ENCODE measurements around the gene PDCD1. TPM values are rescaled to one million over a fixed set of nuclear protein-coding genes. Genes with fewer than 3 reads are reported as not detected.
"Not testable (repeated sequence)": the region's sequence is repeated elsewhere in the genome, so short reads cannot be mapped to it uniquely, and the experiment has no call there.

The PDCD1 gene
- total RNA-seq, 3 donors from 2014 or later (not counting 1 experiment from before 2014, with no cell fraction given) = 0.45 TPM; not detected in 2

GRCh38 chr2:241818229-241818942 lies 40.3 kb downstream of the PDCD1 start:
- Histone ChIP-seq H3K27me3 (ENCODE audit: control insufficient read depth, insufficient read depth, low read length) (no peaks in the 10 kb centered on the region), H3K4me1 (ENCODE audit: control insufficient read depth, insufficient read depth, low read length) (peaks cover 14% of the 10 kb centered on the region), H3K27ac (ENCODE audit: low read length) (no peak overlapping the region), H3K9me3 (ENCODE audit: control insufficient read depth, insufficient read depth, low read length) (peaks cover 3% of the 10 kb centered on the region), H3K4me3 (ENCODE audit: low read length) (no peak overlapping the region), H3K36me3 (ENCODE audit: control insufficient read depth, insufficient read depth, low read length) (no peaks in the 10 kb centered on the region)
- Mint-ChIP-seq H3K4me1 (peaks cover 7 to 34% of the 10 kb centered on the region in 2 donors), H3K36me3 (no peaks in the 10 kb centered on the region), H3K27me3 (ENCODE audit: low read depth in 2 of 2) (peaks cover 0 to 13% of the 10 kb centered on the region in 2 donors), H3K27ac (no peak overlapping the region), H3K9me3 (no peaks in the 10 kb centered on the region), H3K4me3 (no peak overlapping the region)
- DNase-seq = peak in 1 of 2 donors; percentile 12
- ATAC-seq = no peak
- WGBS (ENCODE audit: insufficient coverage) = 63% methylated on average over 25 of the region's 25 CpGs
- intact Hi-C loops (cut with micrococcal nuclease) = no loop called here
- no peak for TF ChIP-seq CTCF (IDR thresholded peaks at IDR 0.05)

GRCh38 chr2:241817821-241818215 lies 40.9 kb downstream of the PDCD1 start:
- H3K27ac Mint-ChIP-seq; H3K27me3 Mint-ChIP-seq (ENCODE audit: low read depth in 2 of 2); H3K4me3 ChIP-seq (ENCODE audit: low read length); H3K9me3 ChIP-seq (ENCODE audit: control insufficient read depth, insufficient read depth, low read length); DNase-seq; H3K27ac ChIP-seq (ENCODE audit: low read length); H3K36me3 Mint-ChIP-seq; intact Hi-C loops (cut with micrococcal nuclease); H3K27me3 ChIP-seq (ENCODE audit: control insufficient read depth, insufficient read depth, low read length); ATAC-seq; H3K9me3 Mint-ChIP-seq; H3K36me3 ChIP-seq (ENCODE audit: control insufficient read depth, insufficient read depth, low read length): not testable (repeated sequence)
- 76% methylated on average over 10 of the region's 10 CpGs for WGBS (ENCODE audit: insufficient coverage)
- Mint-ChIP-seq H3K4me1 (peaks cover 7 to 28% of the 10 kb centered on the region in 2 donors), H3K4me3 (peak overlapping the region; percentile 21)
- peaks cover 14% of the 10 kb centered on the region for H3K4me1 ChIP-seq (ENCODE audit: control insufficient read depth, insufficient read depth, low read length)

GRCh38 chr2:241817126-241817820 lies 41.4 kb downstream of the PDCD1 start:
- Mint-ChIP-seq H3K4me3 (peak overlapping the region; percentile 21), H3K27me3 (ENCODE audit: low read depth in 2 of 2) (peaks cover 0 to 5% of the 10 kb centered on the region in 2 donors), H3K9me3 (no peaks in the 10 kb centered on the region), H3K27ac (no peak overlapping the region), H3K4me1 (peaks cover 7 to 23% of the 10 kb centered on the region in 2 donors), H3K36me3 (no peaks in the 10 kb centered on the region)
- 4% methylated on average over 15 of the region's 16 CpGs for WGBS (ENCODE audit: insufficient coverage)
- TF ChIP-seq CTCF (IDR thresholded peaks at IDR 0.05) = no peak
- DNase-seq = peak; percentile 19 to 22
- Histone ChIP-seq H3K4me1 (ENCODE audit: control insufficient read depth, insufficient read depth, low read length) (peaks cover 14% of the 10 kb centered on the region), H3K27me3 (ENCODE audit: control insufficient read depth, insufficient read depth, low read length) (no peaks in the 10 kb centered on the region), H3K4me3 (ENCODE audit: low read length) (no peak overlapping the region), H3K36me3 (ENCODE audit: control insufficient read depth, insufficient read depth, low read length) (no peaks in the 10 kb centered on the region), H3K27ac (ENCODE audit: low read length) (peak overlapping the region; percentile 30), H3K9me3 (ENCODE audit: control insufficient read depth, insufficient read depth, low read length) (peaks cover 3% of the 10 kb centered on the region)
- intact Hi-C loops (cut with micrococcal nuclease) = no loop called here
- peak in 2 of 3 donors; percentile 28 to 33 for ATAC-seq

GRCh38 chr2:241816431-241817121 lies 42.1 kb downstream of the PDCD1 start:
- peaks cover under 1% of the 10 kb centered on the region for H3K9me3 ChIP-seq (ENCODE audit: control insufficient read depth, insufficient read depth, low read length)
- intact Hi-C loops (cut with micrococcal nuclease) = no loop called here
- ATAC-seq (no peak), DNase-seq (peak in 1 of 2 donors; percentile 14)
- H3K27ac ChIP-seq (ENCODE audit: low read length) = no peak overlapping the region
- H3K4me1 ChIP-seq (ENCODE audit: control insufficient read depth, insufficient read depth, low read length) = peaks cover 14% of the 10 kb centered on the region
- no peak overlapping the region for H3K4me3 Mint-ChIP-seq
- H3K4me1 Mint-ChIP-seq = peaks cover 7 to 21% of the 10 kb centered on the region in 2 donors
- no peaks in the 10 kb centered on the region for H3K9me3 Mint-ChIP-seq
- TF ChIP-seq CTCF (IDR thresholded peaks at IDR 0.05) = no peak
- H3K36me3 ChIP-seq (ENCODE audit: control insufficient read depth, insufficient read depth, low read length) = no peaks in the 10 kb centered on the region
- no peak overlapping the region for H3K27ac Mint-ChIP-seq
- H3K4me3 ChIP-seq (ENCODE audit: low read length) = no peak overlapping the region
- H3K36me3 Mint-ChIP-seq = no peaks in the 10 kb centered on the region
- H3K27me3 Mint-ChIP-seq (ENCODE audit: low read depth in 2 of 2) = peaks cover 0 to 5% of the 10 kb centered on the region in 2 donors
- 84% methylated on average over 33 of the region's 33 CpGs for WGBS (ENCODE audit: insufficient coverage)
- no peaks in the 10 kb centered on the region for H3K27me3 ChIP-seq (ENCODE audit: control insufficient read depth, insufficient read depth, low read length)
